ENCODE measurements around the gene FAM169A.

FAM169A gene

GRCh38 chr5:74850789-74851425, 15.3 kb downstream of the FAM169A start:
- TF ChIP-seq CTCF (IDR thresholded peaks at IDR 0.05; ENCODE audit: insufficient read depth, low read length, missing control alignments) = no peak
- no peak overlapping the region for H3K4me3 ChIP-seq (ENCODE audit: low read depth, low read length)
- ChIA-PET CTCF (no interaction called here), POLR2A (no interaction called here)
- no peak for DNase-seq (ENCODE audit: low read depth, low spot score)

GRCh38 chr5:74850030-74850429, 16.2 kb downstream of the FAM169A start:
- no peak for DNase-seq (ENCODE audit: low read depth, low spot score)
- CTCF ChIA-PET = no interaction called here
- no peak overlapping the region for H3K4me3 ChIP-seq (ENCODE audit: low read depth, low read length)
- TF ChIP-seq CTCF (IDR thresholded peaks at IDR 0.05; ENCODE audit: insufficient read depth, low read length, missing control alignments) = no peak
- POLR2A ChIA-PET = no interaction called here

GRCh38 chr5:74848553-74849025, 17.6 kb downstream of the FAM169A start:
- H3K4me3 ChIP-seq (ENCODE audit: low read depth, low read length) = no peak overlapping the region
- TF ChIP-seq CTCF (IDR thresholded peaks at IDR 0.05; ENCODE audit: insufficient read depth, low read length, missing control alignments) = no peak
- no peak for DNase-seq (ENCODE audit: low read depth, low spot score)
- CTCF ChIA-PET = interaction anchor here (0.8 kb wide), 1 partner anchor 22 kb away, joined by 5 read pairs; no protein-coding TSS in a partner anchor
- POLR2A ChIA-PET = no interaction called here

- ChIA-PET CTCF (no interaction called here), POLR2A (no interaction called here)
- no peak for DNase-seq (ENCODE audit: low read depth, low spot score)
- H3K4me3 ChIP-seq (ENCODE audit: low read depth, low read length) = no peak overlapping the region
- no peak for TF ChIP-seq CTCF (IDR thresholded peaks at IDR 0.05; ENCODE audit: insufficient read depth, low read length, missing control alignments)
Observed at GRCh38 chr5:74839229-74839628, 27.0 kb downstream of the FAM169A start.

- POLR2A ChIA-PET = no interaction called here
Observed at GRCh38 chr5:74838262-74838661, 27.9 kb downstream of the FAM169A start.

GRCh38 chr5:74837115-74837514, 29.1 kb downstream of the FAM169A start:
- POLR2A ChIA-PET = no interaction called here

More at GRCh38 chr5:74838262-74838661, 27.9 kb downstream of the FAM169A start:
- no peak overlapping the region for H3K4me3 ChIP-seq (ENCODE audit: low read depth, low read length)
- CTCF ChIA-PET = no interaction called here
- TF ChIP-seq CTCF (IDR thresholded peaks at IDR 0.05; ENCODE audit: insufficient read depth, low read length, missing control alignments) = no peak
- no peak for DNase-seq (ENCODE audit: low read depth, low spot score)

More at GRCh38 chr5:74837115-74837514, 29.1 kb downstream of the FAM169A start:
- no peak for TF ChIP-seq CTCF (IDR thresholded peaks at IDR 0.05; ENCODE audit: insufficient read depth, low read length, missing control alignments)
- CTCF ChIA-PET = no interaction called here
- no peak for DNase-seq (ENCODE audit: low read depth, low spot score)
- H3K4me3 ChIP-seq (ENCODE audit: low read depth, low read length) = no peak overlapping the region
